ENCODE data around the gene ZAP70.

ZAP70 gene

GRCh38 chr2:97732436-97733340 is 19.3 kb downstream of the ZAP70 start:
- Histone ChIP-seq H4K20me1 (ENCODE audit: control insufficient read depth, insufficient read depth, low read depth, low read length) (no peaks in the 10 kb centered on the region), H3F3A (ENCODE audit: control insufficient read depth, insufficient read depth) (no peaks in the 10 kb centered on the region), H3K4me1 (ENCODE audit: control insufficient read depth, low read length) (no peaks in the 10 kb centered on the region), H3K4me2 (ENCODE audit: low read length) (no peak overlapping the region), H3K27me3 (ENCODE audit: control insufficient read depth, low read length) (no peaks in the 10 kb centered on the region), H3K9me2 (replicated peaks; ENCODE audit: control insufficient read depth, low read length) (no peaks in the 10 kb centered on the region), H3K27ac (ENCODE audit: low read depth, low read length) (no peak overlapping the region), H3K4me3 (ENCODE audit: low read length) (no peak overlapping the region), H3K79me2 (ENCODE audit: control insufficient read depth, low read length) (no peaks in the 10 kb centered on the region), H3K36me3 (ENCODE audit: control insufficient read depth, low read length) (no peaks in the 10 kb centered on the region), H3K9me3 (ENCODE audit: control insufficient read depth, insufficient read depth, low read length) (no peaks in the 10 kb centered on the region)
- no peak for TF ChIP-seq EZH2phosphoT487 (IDR thresholded peaks at IDR 0.05; ENCODE audit: borderline replicate concordance, low read length)

- H3K9me3 ChIP-seq (ENCODE audit: control insufficient read depth, insufficient read depth, low read length) = no peaks in the 10 kb centered on the region
- no peaks in the 10 kb centered on the region for H3K36me3 ChIP-seq (ENCODE audit: control insufficient read depth, low read length)
- TF ChIP-seq EZH2phosphoT487 (IDR thresholded peaks at IDR 0.05; ENCODE audit: borderline replicate concordance, low read length) = no peak
- TF ChIP-seq, protein P1, sequence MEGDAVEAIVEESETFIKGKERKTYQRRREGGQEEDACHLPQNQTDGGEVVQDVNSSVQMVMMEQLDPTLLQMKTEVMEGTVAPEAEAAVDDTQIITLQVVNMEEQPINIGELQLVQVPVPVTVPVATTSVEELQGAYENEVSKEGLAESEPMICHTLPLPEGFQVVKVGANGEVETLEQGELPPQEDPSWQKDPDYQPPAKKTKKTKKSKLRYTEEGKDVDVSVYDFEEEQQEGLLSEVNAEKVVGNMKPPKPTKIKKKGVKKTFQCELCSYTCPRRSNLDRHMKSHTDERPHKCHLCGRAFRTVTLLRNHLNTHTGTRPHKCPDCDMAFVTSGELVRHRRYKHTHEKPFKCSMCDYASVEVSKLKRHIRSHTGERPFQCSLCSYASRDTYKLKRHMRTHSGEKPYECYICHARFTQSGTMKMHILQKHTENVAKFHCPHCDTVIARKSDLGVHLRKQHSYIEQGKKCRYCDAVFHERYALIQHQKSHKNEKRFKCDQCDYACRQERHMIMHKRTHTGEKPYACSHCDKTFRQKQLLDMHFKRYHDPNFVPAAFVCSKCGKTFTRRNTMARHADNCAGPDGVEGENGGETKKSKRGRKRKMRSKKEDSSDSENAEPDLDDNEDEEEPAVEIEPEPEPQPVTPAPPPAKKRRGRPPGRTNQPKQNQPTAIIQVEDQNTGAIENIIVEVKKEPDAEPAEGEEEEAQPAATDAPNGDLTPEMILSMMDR (IDR thresholded peaks at IDR 0.05; ENCODE audit: low read depth, low read length, poor library complexity, severe bottlenecking) = no peak
- no peaks in the 10 kb centered on the region for H3K27me3 ChIP-seq (ENCODE audit: control insufficient read depth, low read length)
- no peaks in the 10 kb centered on the region for H3F3A ChIP-seq (ENCODE audit: control insufficient read depth, insufficient read depth)
- no peak overlapping the region for H3K27ac ChIP-seq (ENCODE audit: low read depth, low read length)
- no peak overlapping the region for H3K4me3 ChIP-seq (ENCODE audit: low read length)
- H3K9me2 ChIP-seq (replicated peaks; ENCODE audit: control insufficient read depth, low read length) = no peaks in the 10 kb centered on the region
- H4K20me1 ChIP-seq (ENCODE audit: control insufficient read depth, insufficient read depth, low read depth, low read length) = no peaks in the 10 kb centered on the region
- H3K4me1 ChIP-seq (ENCODE audit: control insufficient read depth, low read length) = no peaks in the 10 kb centered on the region
- H3K4me2 ChIP-seq (ENCODE audit: low read length) = no peak overlapping the region
- no peaks in the 10 kb centered on the region for H3K79me2 ChIP-seq (ENCODE audit: control insufficient read depth, low read length)
Measured at GRCh38 chr2:97733341-97734035, 20.1 kb downstream of the ZAP70 start.

GRCh38 chr2:97734061-97735051 is 21.0 kb downstream of the ZAP70 start:
- Histone ChIP-seq H4K20me1 (ENCODE audit: control insufficient read depth, insufficient read depth, low read depth, low read length) (no peaks in the 10 kb centered on the region), H3K27ac (ENCODE audit: low read depth, low read length) (no peak overlapping the region), H3F3A (ENCODE audit: control insufficient read depth, insufficient read depth) (no peaks in the 10 kb centered on the region), H3K9me3 (ENCODE audit: control insufficient read depth, insufficient read depth, low read length) (no peaks in the 10 kb centered on the region), H3K4me2 (ENCODE audit: low read length) (no peak overlapping the region), H3K27me3 (ENCODE audit: control insufficient read depth, low read length) (no peaks in the 10 kb centered on the region), H3K4me3 (ENCODE audit: low read length) (no peak overlapping the region), H3K79me2 (ENCODE audit: control insufficient read depth, low read length) (no peaks in the 10 kb centered on the region), H3K36me3 (ENCODE audit: control insufficient read depth, low read length) (no peaks in the 10 kb centered on the region), H3K4me1 (ENCODE audit: control insufficient read depth, low read length) (no peaks in the 10 kb centered on the region), H3K9me2 (replicated peaks; ENCODE audit: control insufficient read depth, low read length) (no peaks in the 10 kb centered on the region)
- TF ChIP-seq, protein P1 (IDR thresholded peaks at IDR 0.05; ENCODE audit: low read depth, low read length, poor library complexity, severe bottlenecking) = no peak
- no peak for TF ChIP-seq EZH2phosphoT487 (IDR thresholded peaks at IDR 0.05; ENCODE audit: borderline replicate concordance, low read length)

Data from DOHH2 (cell line).